DMS153 treated with DMSO at 0.1 percent for 48 hours (cell line): ENCODE measurements around the gene S100B.

Experiments used
- DNase-seq: peaks from one replicate; lab custom pipeline; 2025; ENCODE audit not compliant: unreplicated experiment; lab: John Stamatoyannopoulos, UW

The S100B gene

GRCh38 chr21:46562472-46562871, 42.4 kb downstream of the S100B start:
- no peak for DNase-seq

- DNase-seq, result no peak
Observed at GRCh38 chr21:46561445-46562090, 43.3 kb downstream of the S100B start.

- DNase-seq, result no peak
Observed at GRCh38 chr21:46560568-46561444, 44.1 kb downstream of the S100B start.

GRCh38 chr21:46559291-46559983, 45.4 kb downstream of the S100B start:
- no peak for DNase-seq

- DNase-seq, result no peak
Observed at GRCh38 chr21:46557919-46558392, 46.9 kb downstream of the S100B start.

- no peak for DNase-seq
Observed at GRCh38 chr21:46557469-46557868, 47.4 kb downstream of the S100B start.

- DNase-seq, result no peak
Observed at GRCh38 chr21:46556802-46557201, 48.1 kb downstream of the S100B start.

GRCh38 chr21:46555678-46556077, 49.2 kb downstream of the S100B start:
- no peak for DNase-seq

- DNase-seq, result no peak
Observed at GRCh38 chr21:46555225-46555617, 49.7 kb downstream of the S100B start.

GRCh38 chr21:46554431-46555224, 50.3 kb downstream of the S100B start:
- DNase-seq, result no peak

- DNase-seq, result no peak
Observed at GRCh38 chr21:46553993-46554392, 50.9 kb downstream of the S100B start.

GRCh38 chr21:46552865-46553379, 52.0 kb downstream of the S100B start:
- no peak for DNase-seq

GRCh38 chr21:46552274-46552673, 52.6 kb downstream of the S100B start:
- no peak for DNase-seq

GRCh38 chr21:46551636-46552241, 53.1 kb downstream of the S100B start:
- no peak for DNase-seq

- no peak for DNase-seq
Observed at GRCh38 chr21:46550116-46550941, 54.6 kb downstream of the S100B start.

GRCh38 chr21:46549650-46550049, 55.2 kb downstream of the S100B start:
- no peak for DNase-seq
